T-helper 1 cell treated with Interleukin-12 subunit alpha and Interleukin-12 subunit beta and Interleukin-4 antibody, amounts not matched to agents 30 μg/mL and 1 μg/mL, for 36 hours (primary cell): ENCODE measurements around the gene AKAP11.

Experiments
- H3K27ac Mint-ChIP-seq: one replicate; pipeline ENCODE4 v1.8.0; 2021; ENCODE audit warnings: mild to moderate bottlenecking, mixed read lengths
- H3K27me3 Mint-ChIP-seq: one replicate; pipeline ENCODE4 v1.8.0; 2021; ENCODE audit warnings: low read depth, mixed read lengths
- H3K36me3 Mint-ChIP-seq: one replicate; pipeline ENCODE4 v1.8.0; 2021; ENCODE audit warnings: low read depth, mixed read lengths
- H3K4me1 Mint-ChIP-seq: one replicate; pipeline ENCODE4 v1.8.0; 2021; ENCODE audit warnings: low read depth, mixed read lengths
- H3K4me3 Mint-ChIP-seq: one replicate; pipeline ENCODE4 v1.8.0; 2021; ENCODE audit warnings: mild to moderate bottlenecking, moderate library complexity, mixed read lengths
- H3K9me3 Mint-ChIP-seq: one replicate; pipeline ENCODE4 v1.8.0; 2021; ENCODE audit warnings: mixed read lengths

The AKAP11 gene

DNA sequence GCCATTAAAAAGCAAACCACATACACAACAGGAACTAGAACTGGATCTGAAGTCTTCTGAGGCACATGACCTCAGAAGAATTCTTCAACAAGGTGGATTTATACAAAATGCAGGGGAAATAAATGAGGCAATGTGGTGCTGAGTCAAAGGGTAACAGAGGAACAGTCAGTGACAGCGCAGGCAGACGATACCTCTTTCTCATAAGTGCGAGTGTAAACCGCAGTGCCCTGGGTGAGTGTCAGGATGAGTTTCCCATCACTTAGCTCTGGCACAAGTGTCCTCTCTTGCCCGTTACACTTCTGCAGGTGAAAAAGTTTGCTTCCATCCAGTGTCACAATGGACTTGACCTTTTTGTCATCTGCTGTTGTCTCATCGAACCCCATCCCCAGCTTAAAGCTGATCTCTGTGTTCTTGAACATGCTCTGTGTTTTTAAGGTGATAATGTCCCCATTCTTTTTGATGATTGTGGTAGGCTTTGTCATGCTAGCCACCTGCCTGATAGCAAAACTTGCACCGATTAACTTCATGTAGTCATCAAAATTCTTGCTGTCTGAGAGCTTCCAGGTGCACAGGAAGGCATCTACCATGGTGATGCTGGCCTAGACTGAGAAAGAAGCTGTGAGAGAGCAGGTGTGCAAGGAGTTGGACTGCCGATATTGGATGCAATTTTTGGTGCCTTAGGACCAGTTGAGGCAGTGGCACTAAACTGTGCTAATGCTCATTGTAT is 97.3 kb downstream of the AKAP11 start:
- Mint-ChIP-seq H3K27me3 (no peaks in the 10 kb centered on the region), H3K4me1 (peaks cover 28% of the 10 kb centered on the region), H3K27ac (no peak overlapping the region), H3K9me3 (no peaks in the 10 kb centered on the region), H3K36me3 (no peaks in the 10 kb centered on the region), H3K4me3 (no peak overlapping the region)

DNA sequence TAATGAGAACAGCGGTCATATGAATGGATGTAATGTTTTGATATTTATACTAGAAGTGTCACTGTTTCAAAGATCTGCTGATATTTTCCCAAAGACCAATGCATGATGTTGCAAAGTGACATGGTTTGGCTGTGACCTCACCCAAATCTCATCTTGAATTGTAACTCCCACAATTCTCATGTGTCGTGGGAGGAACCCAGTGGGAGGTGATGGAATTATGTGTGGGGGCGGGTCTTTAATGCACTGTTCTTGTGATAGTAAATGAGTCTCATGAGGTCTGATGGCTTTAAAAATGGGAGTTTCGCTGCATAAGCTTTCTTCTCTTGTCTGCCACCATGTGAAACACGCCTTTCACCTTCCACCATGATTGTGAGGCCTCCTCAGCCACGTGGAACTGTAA is 98.3 kb downstream of the AKAP11 start:
- no peaks in the 10 kb centered on the region for H3K27me3 Mint-ChIP-seq
- H3K36me3 Mint-ChIP-seq, result no peaks in the 10 kb centered on the region
- no peaks in the 10 kb centered on the region for H3K9me3 Mint-ChIP-seq
- peaks cover 30% of the 10 kb centered on the region for H3K4me1 Mint-ChIP-seq
- no peak overlapping the region for H3K4me3 Mint-ChIP-seq
- H3K27ac Mint-ChIP-seq, result no peak overlapping the region
